HL-60 (cell line): Measurements from ENCODE around the gene STK24.

Experiments used
- DNase-seq, 2 experiments: peaks; one replicate each; pipeline ENCODE4 v3.0.0-alpha.2; 2010 to 2020; ENCODE audit warnings: low read depth in 1 of 2, low spot score in 1 of 2
- H3K27ac ChIP-seq: fragments of 250-450 bp; sonication (Bioruptor Pico); replicated peaks from 2 replicates; pipeline ENCODE4 v1.5.1; 2020; ENCODE audit warnings: mild to moderate bottlenecking, moderate library complexity
- H3K27me3 ChIP-seq: fragments of 250-450 bp; sonication (Bioruptor Pico); 2 replicates; pipeline ENCODE4 v1.5.1; 2021; ENCODE audit warnings: mild to moderate bottlenecking, moderate library complexity; ENCODE audit not compliant: insufficient read depth, poor library complexity, severe bottlenecking
- H3K4me3 ChIP-seq: replicated peaks from 2 replicates; pipeline ENCODE4 v1.5.1; 2011; ENCODE audit warnings: mild to moderate bottlenecking, control low read depth, low read length; ENCODE audit not compliant: insufficient read depth
- GABPA ChIP-seq: IDR thresholded peaks from 2 replicates; pipeline ENCODE4 v1.6.1; 2012; ENCODE audit warnings: low read depth
- POLR2AphosphoS5 ChIP-seq: IDR thresholded peaks from 2 replicates; pipeline ENCODE4 v1.6.1; 2012; ENCODE audit warnings: low read depth
- SPI1 ChIP-seq: IDR thresholded peaks from 2 replicates; pipeline ENCODE4 v1.6.1; 2012; ENCODE audit warnings: low read depth, mild to moderate bottlenecking, borderline replicate concordance
- TF ChIP-seq, protein P1 (sequence below): IDR thresholded peaks from one replicate; pipeline ENCODE4 v1.5.1; 2011; ENCODE audit warnings: low read length, control low read depth, inconsistent platforms; ENCODE audit not compliant: insufficient read depth
- TF ChIP-seq, protein P2 (sequence below): IDR thresholded peaks from 2 replicates; pipeline ENCODE4 v1.6.1; 2012; ENCODE audit warnings: low read depth; ENCODE audit not compliant: insufficient replicate concordance

STK24 gene

DNA sequence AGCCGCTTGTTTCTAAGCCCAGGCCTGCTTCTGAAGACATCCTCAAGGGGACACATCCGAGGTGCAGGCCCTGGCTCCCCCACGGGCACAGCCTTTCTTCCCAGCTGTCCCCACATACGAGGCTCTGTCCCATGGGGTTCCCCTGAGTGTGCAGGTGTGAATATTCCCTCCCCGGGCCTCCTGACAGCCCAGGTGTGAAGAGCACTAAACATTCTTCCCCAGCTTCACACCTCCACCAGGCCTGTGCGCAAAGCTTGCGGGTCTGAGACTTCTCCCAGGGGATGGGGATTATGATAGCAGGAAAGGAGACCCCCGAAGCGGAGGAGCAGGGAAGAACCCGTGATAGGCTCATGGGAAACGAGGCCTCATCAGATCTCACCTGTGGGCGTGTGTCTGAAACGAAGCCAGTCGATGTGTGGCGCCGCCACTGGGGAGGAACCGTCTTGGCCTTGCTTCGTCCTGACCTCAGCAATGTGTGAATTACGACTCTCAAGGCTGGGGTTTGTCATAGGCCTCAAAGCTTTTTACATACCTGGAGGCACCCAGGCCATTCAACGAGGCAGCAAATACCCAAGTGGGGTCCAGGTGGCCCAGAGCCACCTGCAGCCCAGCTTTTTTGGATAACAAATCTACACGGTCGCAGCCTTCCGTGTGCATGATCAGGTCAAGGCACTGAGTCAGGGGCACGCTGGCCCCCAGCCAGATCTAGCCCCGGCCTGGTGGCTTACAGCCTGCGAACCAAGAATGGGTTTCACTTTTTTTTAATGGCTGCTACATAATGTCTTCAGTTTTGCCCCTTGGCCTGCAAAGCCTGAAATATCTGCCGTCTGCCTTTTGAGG lies 134.3 kb downstream of the STK24 start:
- Histone ChIP-seq H3K27me3 (no peaks in the 10 kb centered on the region), H3K27ac (no peak overlapping the region), H3K4me3 (no peak overlapping the region)
- TF ChIP-seq SPI1 (no peak), POLR2AphosphoS5 (no peak)
- TF ChIP-seq, protein P1, sequence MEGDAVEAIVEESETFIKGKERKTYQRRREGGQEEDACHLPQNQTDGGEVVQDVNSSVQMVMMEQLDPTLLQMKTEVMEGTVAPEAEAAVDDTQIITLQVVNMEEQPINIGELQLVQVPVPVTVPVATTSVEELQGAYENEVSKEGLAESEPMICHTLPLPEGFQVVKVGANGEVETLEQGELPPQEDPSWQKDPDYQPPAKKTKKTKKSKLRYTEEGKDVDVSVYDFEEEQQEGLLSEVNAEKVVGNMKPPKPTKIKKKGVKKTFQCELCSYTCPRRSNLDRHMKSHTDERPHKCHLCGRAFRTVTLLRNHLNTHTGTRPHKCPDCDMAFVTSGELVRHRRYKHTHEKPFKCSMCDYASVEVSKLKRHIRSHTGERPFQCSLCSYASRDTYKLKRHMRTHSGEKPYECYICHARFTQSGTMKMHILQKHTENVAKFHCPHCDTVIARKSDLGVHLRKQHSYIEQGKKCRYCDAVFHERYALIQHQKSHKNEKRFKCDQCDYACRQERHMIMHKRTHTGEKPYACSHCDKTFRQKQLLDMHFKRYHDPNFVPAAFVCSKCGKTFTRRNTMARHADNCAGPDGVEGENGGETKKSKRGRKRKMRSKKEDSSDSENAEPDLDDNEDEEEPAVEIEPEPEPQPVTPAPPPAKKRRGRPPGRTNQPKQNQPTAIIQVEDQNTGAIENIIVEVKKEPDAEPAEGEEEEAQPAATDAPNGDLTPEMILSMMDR = no peak
- DNase-seq = no peak

DNA sequence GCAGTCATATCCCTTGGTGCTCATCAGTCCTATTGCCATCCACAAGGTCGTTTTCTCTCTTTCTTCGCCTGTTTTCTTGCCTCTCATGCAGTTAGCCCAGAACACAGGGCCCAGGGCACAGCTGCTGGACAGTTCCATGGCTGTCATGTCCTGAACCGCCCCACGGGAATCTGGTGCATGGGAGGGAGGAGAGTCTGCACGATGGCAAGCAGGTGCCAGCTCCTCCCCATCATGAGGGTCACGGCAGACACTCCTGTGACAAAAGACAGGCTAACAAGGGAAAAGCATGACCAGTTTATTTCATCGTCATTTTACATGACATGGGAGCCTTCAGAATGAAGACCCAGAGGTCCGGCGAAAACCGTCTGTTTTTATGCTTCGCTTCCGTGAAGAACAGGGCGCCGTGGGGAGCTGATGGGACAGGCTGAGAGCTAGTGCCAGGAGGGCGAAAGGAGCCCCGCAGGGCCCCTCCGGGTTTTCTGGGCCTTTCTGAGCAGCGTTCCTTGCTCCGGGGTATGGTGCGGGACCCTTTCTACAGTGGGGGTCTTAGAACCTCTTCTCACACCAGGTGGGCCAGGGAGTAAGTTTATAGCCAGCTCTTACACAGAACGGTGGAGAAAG lies 135.7 kb downstream of the STK24 start:
- TF ChIP-seq GABPA (no peak), POLR2AphosphoS5 (no peak), SPI1 (no peak)
- TF ChIP-seq, protein P2, sequence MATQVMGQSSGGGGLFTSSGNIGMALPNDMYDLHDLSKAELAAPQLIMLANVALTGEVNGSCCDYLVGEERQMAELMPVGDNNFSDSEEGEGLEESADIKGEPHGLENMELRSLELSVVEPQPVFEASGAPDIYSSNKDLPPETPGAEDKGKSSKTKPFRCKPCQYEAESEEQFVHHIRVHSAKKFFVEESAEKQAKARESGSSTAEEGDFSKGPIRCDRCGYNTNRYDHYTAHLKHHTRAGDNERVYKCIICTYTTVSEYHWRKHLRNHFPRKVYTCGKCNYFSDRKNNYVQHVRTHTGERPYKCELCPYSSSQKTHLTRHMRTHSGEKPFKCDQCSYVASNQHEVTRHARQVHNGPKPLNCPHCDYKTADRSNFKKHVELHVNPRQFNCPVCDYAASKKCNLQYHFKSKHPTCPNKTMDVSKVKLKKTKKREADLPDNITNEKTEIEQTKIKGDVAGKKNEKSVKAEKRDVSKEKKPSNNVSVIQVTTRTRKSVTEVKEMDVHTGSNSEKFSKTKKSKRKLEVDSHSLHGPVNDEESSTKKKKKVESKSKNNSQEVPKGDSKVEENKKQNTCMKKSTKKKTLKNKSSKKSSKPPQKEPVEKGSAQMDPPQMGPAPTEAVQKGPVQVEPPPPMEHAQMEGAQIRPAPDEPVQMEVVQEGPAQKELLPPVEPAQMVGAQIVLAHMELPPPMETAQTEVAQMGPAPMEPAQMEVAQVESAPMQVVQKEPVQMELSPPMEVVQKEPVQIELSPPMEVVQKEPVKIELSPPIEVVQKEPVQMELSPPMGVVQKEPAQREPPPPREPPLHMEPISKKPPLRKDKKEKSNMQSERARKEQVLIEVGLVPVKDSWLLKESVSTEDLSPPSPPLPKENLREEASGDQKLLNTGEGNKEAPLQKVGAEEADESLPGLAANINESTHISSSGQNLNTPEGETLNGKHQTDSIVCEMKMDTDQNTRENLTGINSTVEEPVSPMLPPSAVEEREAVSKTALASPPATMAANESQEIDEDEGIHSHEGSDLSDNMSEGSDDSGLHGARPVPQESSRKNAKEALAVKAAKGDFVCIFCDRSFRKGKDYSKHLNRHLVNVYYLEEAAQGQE = no peak
- TF ChIP-seq, protein P1 = no peak
- H3K27me3 ChIP-seq = no peaks in the 10 kb centered on the region
- no peak overlapping the region for H3K27ac ChIP-seq
- DNase-seq = no peak
- no peak overlapping the region for H3K4me3 ChIP-seq

DNA sequence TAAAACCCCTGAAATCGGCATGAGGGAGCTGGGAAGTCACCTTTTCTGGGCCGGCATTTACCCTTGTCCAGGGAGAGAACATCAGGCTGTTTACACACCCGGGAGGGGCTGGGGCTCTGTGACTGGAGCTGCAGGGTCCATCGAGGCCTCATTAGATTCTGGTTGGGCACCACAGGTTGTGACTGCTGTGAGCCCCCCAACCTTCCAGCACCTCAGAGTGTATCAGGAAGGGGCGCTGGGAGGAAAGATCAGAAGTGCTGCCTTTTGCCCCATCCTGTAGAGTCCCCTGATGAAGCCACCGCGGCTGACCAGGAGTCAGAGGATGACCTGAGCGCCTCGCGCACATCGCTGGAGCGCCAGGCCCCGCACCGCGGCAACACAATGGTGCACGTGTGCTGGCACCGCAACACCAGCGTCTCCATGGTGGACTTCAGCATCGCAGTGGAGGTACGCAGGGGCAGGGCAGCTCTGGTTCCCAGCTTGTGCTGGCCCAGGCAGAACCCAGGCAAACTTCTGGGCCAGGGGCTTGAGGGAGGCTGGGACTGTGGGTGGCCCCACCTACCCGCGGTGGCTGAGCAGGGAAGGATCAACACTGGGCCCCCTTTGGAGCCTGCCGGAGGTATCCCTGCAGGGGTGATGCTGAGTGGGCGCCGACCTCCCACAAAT lies 136.4 kb downstream of the STK24 start:
- H3K27me3 ChIP-seq = no peaks in the 10 kb centered on the region
- H3K4me3 ChIP-seq = no peak overlapping the region
- no peak overlapping the region for H3K27ac ChIP-seq
- TF ChIP-seq, protein P1 = no peak
- TF ChIP-seq POLR2AphosphoS5 = no peak
- TF ChIP-seq GABPA = no peak
- no peak for TF ChIP-seq SPI1
- TF ChIP-seq, protein P2 = no peak
- DNase-seq = no peak
